H1 (cell line): Measurements from ENCODE around the gene STXBP5L.

ENCODE experiments used
- BACH1 ChIP-seq: IDR thresholded peaks from 2 replicates; pipeline ENCODE4 v1.6.1; 2012; ENCODE audit warnings: low read length, improper control_type of control experiment
- CBX5 ChIP-seq: fragments of 300-800, 300-1000 bp; sonication (generic); IDR thresholded peaks from 2 replicates; pipeline ENCODE4 v1.7.1; 2016; ENCODE audit warnings: antibody characterized with exemption, low read length, low read depth
- CHD2 ChIP-seq: IDR thresholded peaks from 2 replicates; pipeline ENCODE4 v1.6.1; 2012; ENCODE audit warnings: low read length, improper control_type of control experiment
- CREB1 ChIP-seq: IDR thresholded peaks from 2 replicates; pipeline ENCODE4 v1.6.1; 2012; ENCODE audit warnings: inconsistent platforms
- CTCF ChIP-seq, 3 experiments: IDR thresholded peaks; 1 replicate in 2 of 3; 2 replicates in 1 of 3; pipeline versions ENCODE4 v1.5.1 to v1.6.1; 2011; ENCODE audit warnings: low read length in 3 of 3, mild to moderate bottlenecking in 3 of 3, inconsistent platforms in 2 of 3, low read depth in 1 of 3, moderate library complexity in 1 of 3; ENCODE audit not compliant: insufficient read depth in 1 of 3; ENCODE audit errors: control extremely low read depth in 1 of 3
- EP300 ChIP-seq, 2 experiments: IDR thresholded peaks; 1 replicate in 1 of 2; 2 replicates in 1 of 2; pipeline ENCODE4 v1.6.1; 2011 to 2012; ENCODE audit warnings: low read depth in 2 of 2, low read length in 2 of 2, mild to moderate bottlenecking in 2 of 2, borderline replicate concordance in 1 of 2, inconsistent platforms in 1 of 2, moderate library complexity in 1 of 2
- GABPA ChIP-seq: IDR thresholded peaks from 2 replicates; pipeline ENCODE4 v1.6.1; 2011; ENCODE audit warnings: mild to moderate bottlenecking, low read length, moderate library complexity, borderline replicate concordance; ENCODE audit not compliant: insufficient read depth
- POLR2A ChIP-seq, 2 experiments: IDR thresholded peaks; 1 replicate in 1 of 2; 2 replicates in 1 of 2; pipeline ENCODE4 v1.6.1; 2011; ENCODE audit warnings: low read depth in 2 of 2, low read length in 2 of 2, mild to moderate bottlenecking in 2 of 2; ENCODE audit errors: control extremely low read depth in 1 of 2
- POLR2AphosphoS5 ChIP-seq: IDR thresholded peaks from 2 replicates; pipeline ENCODE4 v1.6.1; 2011; ENCODE audit warnings: low read depth, low read length
- SIN3A ChIP-seq, 2 experiments: IDR thresholded peaks in 1 of 2; conservative IDR thresholded peaks in 1 of 2; 2 replicates each; pipeline ENCODE4 v1.6.1; 2011 to 2012; ENCODE audit warnings: low read length in 2 of 2, improper control_type of control experiment in 1 of 2, low read depth in 1 of 2, mild to moderate bottlenecking in 1 of 2
- SUZ12 ChIP-seq: fragments of 200-600 bp; sonication (generic); IDR thresholded peaks from 2 replicates; pipeline ENCODE4 v1.6.1; 2012; ENCODE audit warnings: mild to moderate bottlenecking, inconsistent platforms, low read length, moderate library complexity, mixed read lengths

- TF ChIP-seq POLR2AphosphoS5: no peak
- TF ChIP-seq CTCF (IDR thresholded peaks at IDR 0.05; ENCODE audit: control extremely low read depth in 1 of 3, insufficient read depth in 1 of 3, low read depth in 1 of 3, low read length in 3 of 3): no peak
- no peak for TF ChIP-seq CREB1
- no peak for TF ChIP-seq POLR2A (IDR thresholded peaks at IDR 0.05; ENCODE audit: control extremely low read depth in 1 of 2, low read depth in 2 of 2, low read length in 2 of 2)
- no peak for TF ChIP-seq EP300 (IDR thresholded peaks at IDR 0.05; ENCODE audit: borderline replicate concordance in 1 of 2, low read depth in 2 of 2, low read length in 2 of 2)
- no peak for TF ChIP-seq SUZ12
- TF ChIP-seq BACH1: no peak
- TF ChIP-seq CBX5: no peak
- TF ChIP-seq GABPA: no peak
- no peak for TF ChIP-seq SIN3A (conservative IDR thresholded peaks at IDR 0.05 in 1 of 2, IDR thresholded peaks at IDR 0.05 in 1 of 2; ENCODE audit: low read depth in 1 of 2, low read length in 2 of 2)
- TF ChIP-seq CHD2: no peak
Observed at GRCh38 chr3:120894316-120895057, 13.5 kb upstream of the STXBP5L start.
